GM21367 (cell line): Measurements from ENCODE around the gene BEGAIN.

Source experiments
- ATAC-seq: cut with Tn5 transposase; IDR thresholded peaks from one replicate; pipeline ENCODE4 v1.9.1; 2021; ENCODE audit not compliant: unreplicated experiment

BEGAIN gene

GRCh38 chr14:100553471-100553870 lies 33.7 kb downstream of the BEGAIN start:
- ATAC-seq, result no peak

- ATAC-seq, result no peak
Observed at GRCh38 chr14:100552524-100553125, 34.6 kb downstream of the BEGAIN start.

GRCh38 chr14:100551056-100551455 lies 36.2 kb downstream of the BEGAIN start:
- no peak for ATAC-seq

GRCh38 chr14:100549834-100550625 lies 37.2 kb downstream of the BEGAIN start:
- no peak for ATAC-seq

DNA sequence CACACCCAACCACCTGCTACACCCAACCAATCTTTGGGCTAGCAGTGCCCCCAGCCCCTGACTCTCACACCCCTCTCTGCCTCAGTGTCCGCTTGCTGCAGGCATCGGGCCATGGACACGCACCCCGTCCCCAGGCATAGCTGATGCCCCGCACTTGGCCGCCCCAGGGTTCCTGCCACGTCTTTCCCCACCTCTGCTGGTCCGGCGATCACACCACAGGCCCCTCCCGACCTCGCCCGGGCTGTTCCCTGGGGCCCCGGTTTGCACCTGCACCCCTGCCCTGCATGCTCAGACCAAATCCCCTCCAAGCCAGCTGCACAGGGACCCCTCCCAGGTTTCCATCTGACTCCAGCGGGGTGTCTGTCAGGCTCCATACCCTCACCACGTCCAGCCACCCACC lies 38.3 kb downstream of the BEGAIN start:
- ATAC-seq, result no peak

DNA sequence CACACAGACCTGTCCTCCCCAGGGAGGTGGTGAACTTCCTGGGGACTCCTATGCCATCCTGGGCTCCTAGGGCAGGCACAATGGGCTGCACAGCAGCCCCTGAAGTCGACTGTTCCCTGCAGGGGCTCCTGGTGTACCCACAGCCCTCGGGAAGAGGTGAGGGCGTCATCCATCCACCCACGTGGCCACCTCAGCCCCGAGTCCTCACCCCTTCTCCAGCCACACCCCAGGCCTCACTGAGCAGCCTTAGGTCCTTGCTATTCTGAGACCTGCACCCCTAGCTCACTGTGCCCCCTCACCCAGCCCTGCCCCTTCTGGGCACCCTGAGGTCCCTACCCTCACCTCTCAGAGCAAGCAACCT lies 38.9 kb downstream of the BEGAIN start:
- no peak for ATAC-seq

GRCh38 chr14:100547633-100548294 lies 39.5 kb downstream of the BEGAIN start:
- no peak for ATAC-seq

- no peak for ATAC-seq
Observed at GRCh38 chr14:100546051-100546443, 41.2 kb downstream of the BEGAIN start.

DNA sequence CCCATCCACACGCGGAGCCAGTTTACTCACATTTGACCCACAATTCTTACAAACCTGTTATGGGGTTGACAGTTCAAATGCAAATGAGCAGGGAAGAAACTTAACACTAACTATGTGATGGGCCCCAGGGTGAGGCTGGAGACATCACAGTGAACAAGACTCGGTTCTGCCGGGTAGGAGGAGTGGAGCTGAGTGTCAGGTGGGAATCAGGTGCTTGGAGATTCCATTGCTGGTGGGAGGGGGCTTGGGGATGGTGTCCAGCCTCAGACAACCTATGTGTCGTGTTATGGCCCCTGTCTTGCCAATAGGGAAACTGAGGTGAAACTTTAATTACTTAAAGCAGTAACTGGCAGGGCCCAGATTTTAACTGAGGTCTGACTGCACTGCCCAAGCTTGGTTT lies 41.9 kb downstream of the BEGAIN start:
- ATAC-seq, result no peak

DNA sequence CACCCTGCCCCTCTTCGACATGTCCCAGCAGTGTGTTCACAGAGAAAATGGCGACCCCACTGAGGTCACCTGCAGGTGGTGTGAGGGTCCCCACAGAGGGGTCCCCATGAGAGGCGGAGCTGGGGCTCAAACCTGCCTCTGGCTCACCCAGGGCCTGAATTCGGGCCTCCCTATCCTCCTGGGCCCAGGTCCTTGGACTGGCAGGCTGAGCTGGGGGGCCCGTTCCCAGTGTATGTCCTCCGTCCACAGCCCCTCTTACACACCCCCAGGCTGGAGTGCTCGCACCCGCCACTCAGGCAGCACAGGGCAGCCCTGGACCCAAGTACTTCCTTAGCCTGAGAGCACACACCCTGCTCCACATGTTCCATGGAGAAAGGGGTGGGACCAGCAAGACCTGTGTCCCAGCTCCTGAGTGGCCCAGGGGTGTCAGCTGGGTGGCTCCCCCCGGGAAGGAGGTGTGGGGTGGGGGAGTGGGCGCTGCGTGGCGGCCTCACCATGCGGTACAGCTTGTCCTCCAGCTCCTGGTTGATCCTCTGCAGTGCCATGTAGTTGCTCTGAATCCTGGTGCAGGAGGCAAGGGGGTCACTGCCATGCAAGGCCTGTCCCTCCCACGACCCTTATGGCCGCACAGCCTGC lies 42.6 kb downstream of the BEGAIN start:
- no peak for ATAC-seq

DNA sequence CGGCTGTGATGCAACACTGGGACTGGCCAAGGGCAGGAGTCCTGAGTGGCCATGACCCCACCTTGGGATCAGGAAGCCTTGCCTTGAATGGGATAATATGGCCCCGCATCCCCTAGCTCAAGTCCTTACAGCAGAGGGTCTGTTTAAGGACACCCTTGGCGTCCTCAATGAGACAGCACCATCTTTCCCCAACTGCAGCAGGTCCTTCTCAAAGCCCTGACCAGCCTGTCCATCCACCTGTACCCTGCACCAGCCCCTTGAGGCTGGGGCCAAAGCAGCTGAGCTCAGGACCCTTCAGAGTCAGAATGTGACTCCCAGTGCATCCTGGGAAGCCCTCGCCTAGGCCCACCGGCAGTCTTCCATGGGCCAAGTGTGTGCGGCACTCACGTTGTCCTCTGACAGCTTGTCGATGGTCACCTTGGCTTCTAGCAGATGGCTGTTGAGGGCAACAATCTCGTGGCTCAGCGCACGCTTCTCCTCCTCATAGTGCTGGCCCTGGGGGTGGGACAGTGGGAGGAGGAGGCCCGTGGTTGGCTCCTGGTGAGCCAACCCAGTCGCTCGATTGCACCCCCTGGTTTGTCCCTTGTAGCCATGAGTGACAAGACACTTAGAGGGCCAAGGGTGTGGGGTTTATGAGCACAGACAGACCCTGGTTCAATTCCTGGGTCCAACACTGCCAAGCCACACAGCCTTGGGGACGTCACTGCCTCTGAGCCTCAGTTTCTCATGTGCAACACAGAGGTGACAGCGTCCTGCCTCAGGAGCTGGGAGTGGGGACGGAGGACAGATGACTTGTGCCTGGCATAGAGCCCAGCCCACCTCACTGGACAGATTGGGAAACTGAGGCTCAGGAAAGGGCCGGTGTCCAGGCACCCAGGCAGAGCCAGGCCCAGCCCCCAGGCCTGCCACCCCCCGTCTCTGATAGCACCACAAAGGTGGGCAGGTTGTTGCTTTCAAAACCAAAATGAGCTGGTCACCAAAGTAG lies 43.5 kb downstream of the BEGAIN start:
- no peak for ATAC-seq

GRCh38 chr14:100542619-100543205 lies 44.5 kb downstream of the BEGAIN start:
- no peak for ATAC-seq

- ATAC-seq, result no peak
Observed at GRCh38 chr14:100541621-100542560, 45.3 kb downstream of the BEGAIN start.

DNA sequence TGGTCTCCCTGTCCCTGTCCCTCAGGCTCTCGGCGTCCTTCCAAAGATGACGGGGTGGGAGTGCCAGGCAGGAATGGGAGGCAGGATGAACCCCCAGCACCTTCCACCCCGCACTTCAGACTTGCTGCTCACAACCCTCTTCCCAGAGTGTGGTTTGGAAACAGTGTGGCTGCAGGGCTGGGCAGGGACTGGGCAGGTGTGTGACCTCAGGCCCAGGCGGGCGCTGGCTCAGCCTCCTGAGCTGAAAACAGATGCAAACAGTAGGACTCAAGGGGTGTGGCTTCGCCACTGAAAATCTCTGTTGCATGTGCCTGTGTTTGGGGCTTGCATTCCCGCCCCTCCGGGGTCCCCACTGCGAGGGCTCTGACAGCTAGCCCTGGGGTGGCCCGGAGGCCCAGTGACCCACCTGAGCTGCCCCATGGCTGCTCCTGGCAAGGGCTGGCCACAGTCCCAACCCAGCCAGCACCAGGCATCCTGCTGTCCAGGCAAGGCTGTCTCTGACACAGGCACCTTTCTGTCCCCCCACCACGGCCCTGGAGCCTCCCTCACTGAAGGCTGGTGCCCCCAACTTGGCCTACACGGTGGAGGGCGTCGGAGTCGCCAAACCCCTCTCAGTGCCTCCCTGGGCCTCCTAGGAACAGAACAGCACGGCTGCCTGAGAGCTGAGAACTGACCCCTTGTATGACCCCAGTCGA lies 46.1 kb downstream of the BEGAIN start:
- ATAC-seq, result no peak

DNA sequence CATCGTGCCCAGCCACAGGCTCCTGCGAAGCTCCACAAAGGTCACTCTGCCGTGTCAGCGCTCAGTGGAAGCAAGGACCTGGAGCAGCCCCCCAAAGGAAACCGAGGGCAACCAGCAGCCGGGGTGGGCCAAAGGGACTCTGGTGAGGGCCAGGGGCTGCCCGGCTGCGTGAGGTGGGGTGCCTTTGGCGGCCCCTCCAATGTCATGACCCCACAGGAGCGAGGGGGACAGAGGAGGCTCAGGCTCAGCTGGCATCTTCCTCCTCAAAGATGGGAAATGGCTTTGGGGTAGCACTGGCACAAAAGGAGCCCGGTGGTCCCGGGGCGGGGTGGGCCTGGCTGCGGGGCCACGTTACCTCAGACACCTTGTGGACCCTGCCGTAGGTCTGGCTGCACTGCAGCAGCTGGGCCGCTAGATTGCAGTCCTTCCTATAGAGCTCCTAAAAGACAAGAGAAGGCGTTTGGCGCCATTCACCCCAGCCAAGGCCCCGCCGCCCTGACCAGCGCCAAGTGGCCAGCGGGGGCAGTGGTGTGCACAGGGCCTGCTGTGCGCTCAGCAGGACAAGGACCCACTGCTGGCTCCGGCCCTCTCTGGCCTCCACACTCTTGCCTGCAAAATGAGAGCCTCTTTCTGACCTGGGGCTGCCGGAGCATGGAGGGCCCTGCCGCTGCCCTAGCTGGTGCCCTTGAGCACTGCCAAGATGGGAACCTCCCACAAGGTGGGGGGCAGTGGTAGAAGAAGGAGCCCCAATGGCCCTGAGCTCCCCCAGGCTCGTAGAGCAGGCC lies 46.9 kb downstream of the BEGAIN start:
- ATAC-seq, result no peak

GRCh38 chr14:100539766-100540140 lies 47.5 kb downstream of the BEGAIN start:
- no peak for ATAC-seq

GRCh38 chr14:100539003-100539660 lies 48.1 kb downstream of the BEGAIN start:
- ATAC-seq, result no peak
